Activated naive CD8-positive, alpha-beta T cell (primary cell): Measurements from ENCODE around the gene LRP1-AS.
A peak's percentile ranks its signal among the peaks of the same experiment; 100 is the strongest.
"Not testable (repeated sequence)": the region's sequence is repeated elsewhere in the genome, so short reads cannot be mapped to it uniquely, and the experiment has no call there.

ENCODE experiments used
- H3K27ac Mint-ChIP-seq: one replicate; pipeline ENCODE4 v1.8.0; 2021; ENCODE audit warnings: mixed read lengths
- H3K27me3 Mint-ChIP-seq: one replicate; pipeline ENCODE4 v1.8.0; 2021; ENCODE audit warnings: mixed read lengths
- H3K36me3 Mint-ChIP-seq: one replicate; pipeline ENCODE4 v1.8.0; 2021; ENCODE audit warnings: mixed read lengths
- H3K4me1 Mint-ChIP-seq: one replicate; pipeline ENCODE4 v1.8.0; 2021; ENCODE audit warnings: low read depth, mixed read lengths
- H3K4me3 Mint-ChIP-seq: one replicate; pipeline ENCODE4 v1.8.0; 2021; ENCODE audit warnings: mild to moderate bottlenecking, mixed read lengths
- H3K9me3 Mint-ChIP-seq: one replicate; pipeline ENCODE4 v1.8.0; 2021; ENCODE audit warnings: low read depth, mixed read lengths

Gene LRP1-AS

GRCh38 chr12:57129321-57129842, 18.0 kb downstream of the LRP1-AS start:
- Mint-ChIP-seq H3K36me3 (no peaks in the 10 kb centered on the region), H3K4me3 (peak overlapping the region; percentile 68), H3K9me3 (no peaks in the 10 kb centered on the region), H3K27ac (no peak overlapping the region), H3K27me3 (no peaks in the 10 kb centered on the region), H3K4me1 (peaks cover 14% of the 10 kb centered on the region)

GRCh38 chr12:57128519-57129247, 18.7 kb downstream of the LRP1-AS start:
- peak overlapping the region; percentile 44 for H3K4me3 Mint-ChIP-seq
- H3K9me3 Mint-ChIP-seq = no peaks in the 10 kb centered on the region
- no peak overlapping the region for H3K27ac Mint-ChIP-seq
- H3K36me3 Mint-ChIP-seq = no peaks in the 10 kb centered on the region
- peaks cover 18% of the 10 kb centered on the region for H3K4me1 Mint-ChIP-seq
- H3K27me3 Mint-ChIP-seq = no peaks in the 10 kb centered on the region

GRCh38 chr12:57127726-57128518, 19.5 kb downstream of the LRP1-AS start, which contains the start of gene LRP1:
TSS of gene LRP1 (plus strand) at chr12:57128483. CDS start at chr12:57128965, 482 bp downstream.
- no peaks in the 10 kb centered on the region for H3K9me3 Mint-ChIP-seq
- H3K4me3 Mint-ChIP-seq = peak within 1 kb of the TSS; percentile 85

GRCh38 chr12:57127101-57127725, 20.2 kb downstream of the LRP1-AS start:
- no peaks in the 10 kb centered on the region for H3K36me3 Mint-ChIP-seq
- H3K27ac Mint-ChIP-seq = peak overlapping the region; percentile 16
- no peaks in the 10 kb centered on the region for H3K9me3 Mint-ChIP-seq
- peaks cover 18% of the 10 kb centered on the region for H3K4me1 Mint-ChIP-seq
- H3K27me3 Mint-ChIP-seq = no peaks in the 10 kb centered on the region
- peak overlapping the region; percentile 85 for H3K4me3 Mint-ChIP-seq

More at GRCh38 chr12:57127726-57128518, 19.5 kb downstream of the LRP1-AS start, which contains the start of gene LRP1:
- Mint-ChIP-seq H3K27me3 (no peaks in the 10 kb centered on the region), H3K4me1 (peaks cover 18% of the 10 kb centered on the region), H3K36me3 (no peaks in the 10 kb centered on the region), H3K27ac (peak within 1 kb of the TSS; percentile 16)

GRCh38 chr12:57126561-57126960, 20.9 kb downstream of the LRP1-AS start:
- Mint-ChIP-seq H3K27ac (no peak overlapping the region), H3K9me3 (no peaks in the 10 kb centered on the region), H3K36me3 (no peaks in the 10 kb centered on the region), H3K4me1 (peaks cover 18% of the 10 kb centered on the region), H3K27me3 (no peaks in the 10 kb centered on the region), H3K4me3 (peak overlapping the region; percentile 27)

GRCh38 chr12:57126061-57126460, 21.4 kb downstream of the LRP1-AS start:
- H3K9me3 Mint-ChIP-seq = no peaks in the 10 kb centered on the region
- H3K4me3 Mint-ChIP-seq = no peak overlapping the region
- H3K36me3 Mint-ChIP-seq = no peaks in the 10 kb centered on the region
- peaks cover 17% of the 10 kb centered on the region for H3K4me1 Mint-ChIP-seq
- H3K27ac Mint-ChIP-seq = no peak overlapping the region
- H3K27me3 Mint-ChIP-seq = no peaks in the 10 kb centered on the region

GRCh38 chr12:57124261-57124877, 23.1 kb downstream of the LRP1-AS start:
- Mint-ChIP-seq H3K36me3 (no peaks in the 10 kb centered on the region), H3K9me3 (no peaks in the 10 kb centered on the region), H3K4me1 (peaks cover 12% of the 10 kb centered on the region), H3K4me3 (no peak overlapping the region), H3K27ac (no peak overlapping the region), H3K27me3 (no peaks in the 10 kb centered on the region)

GRCh38 chr12:57123813-57124212, 23.6 kb downstream of the LRP1-AS start:
- H3K27ac Mint-ChIP-seq = no peak overlapping the region
- H3K36me3 Mint-ChIP-seq = no peaks in the 10 kb centered on the region
- H3K4me3 Mint-ChIP-seq = no peak overlapping the region
- H3K27me3 Mint-ChIP-seq = no peaks in the 10 kb centered on the region
- H3K9me3 Mint-ChIP-seq = no peaks in the 10 kb centered on the region
- peaks cover 12% of the 10 kb centered on the region for H3K4me1 Mint-ChIP-seq

GRCh38 chr12:57120718-57121117, 26.7 kb downstream of the LRP1-AS start:
- not testable (repeated sequence) for H3K4me3 Mint-ChIP-seq, H3K4me1 Mint-ChIP-seq, H3K36me3 Mint-ChIP-seq, H3K9me3 Mint-ChIP-seq, H3K27me3 Mint-ChIP-seq, H3K27ac Mint-ChIP-seq

- Mint-ChIP-seq H3K36me3 (no peaks in the 10 kb centered on the region), H3K27ac (no peak overlapping the region), H3K4me1 (peaks cover 5% of the 10 kb centered on the region), H3K9me3 (no peaks in the 10 kb centered on the region), H3K27me3 (no peaks in the 10 kb centered on the region), H3K4me3 (no peak overlapping the region)
Measured at GRCh38 chr12:57119294-57120085, 27.9 kb downstream of the LRP1-AS start.

GRCh38 chr12:57118711-57119271, 28.6 kb downstream of the LRP1-AS start:
- no peaks in the 10 kb centered on the region for H3K4me1 Mint-ChIP-seq
- H3K27ac Mint-ChIP-seq = no peak overlapping the region
- H3K9me3 Mint-ChIP-seq = no peaks in the 10 kb centered on the region

GRCh38 chr12:57116580-57117281, 30.7 kb downstream of the LRP1-AS start:
- Mint-ChIP-seq H3K4me1 (peaks cover 14% of the 10 kb centered on the region), H3K9me3 (no peaks in the 10 kb centered on the region), H3K27ac (no peak overlapping the region), H3K36me3 (no peaks in the 10 kb centered on the region), H3K4me3 (no peak overlapping the region), H3K27me3 (no peaks in the 10 kb centered on the region)

More at GRCh38 chr12:57118711-57119271, 28.6 kb downstream of the LRP1-AS start:
- Mint-ChIP-seq H3K4me3 (no peak overlapping the region), H3K36me3 (no peaks in the 10 kb centered on the region), H3K27me3 (no peaks in the 10 kb centered on the region)
